LNCAP (cell line): ENCODE data around the gene ATL1.
A peak's percentile ranks its signal among the peaks of the same experiment; 100 is the strongest.

Source experiments
- CTCF ChIP-seq: fragments of 450-650 bp; IDR thresholded peaks from 2 replicates; pipeline ENCODE4 v1.5.1; 2017; ENCODE audit warnings: mild to moderate bottlenecking

The ATL1 gene

GRCh38 chr14:50532502-50533240 lies 27.3 kb upstream of the ATL1 start, which contains the start of gene MAP4K5:
MAP4K5 (minus strand) TSS chr14:50532569; CDS start chr14:50532049, 520 bp downstream.
- TF ChIP-seq CTCF, result peak; percentile 95

DNA sequence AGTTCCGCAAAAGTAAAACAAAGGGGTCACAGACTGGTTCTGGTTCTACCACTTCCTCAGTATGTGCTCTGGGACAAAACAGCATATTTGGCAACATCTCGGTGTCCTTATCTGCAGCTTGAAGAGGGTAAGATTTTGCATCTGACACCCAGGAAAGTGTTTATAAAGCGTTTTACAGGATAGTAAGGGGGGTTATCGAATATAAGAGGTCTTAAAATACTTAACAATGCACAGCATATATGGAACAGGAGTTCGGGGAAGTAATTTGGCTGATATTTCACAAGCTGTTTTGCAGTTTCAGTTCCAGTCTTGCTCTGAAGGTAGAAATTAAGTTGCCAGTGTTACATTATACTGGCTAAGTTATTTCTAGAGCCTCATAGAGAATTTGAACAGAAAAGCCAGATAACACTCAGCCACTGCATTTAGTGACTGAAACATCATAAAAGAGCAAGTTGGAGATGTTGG lies 26.7 kb upstream of the ATL1 start:
- no peak for TF ChIP-seq CTCF

DNA sequence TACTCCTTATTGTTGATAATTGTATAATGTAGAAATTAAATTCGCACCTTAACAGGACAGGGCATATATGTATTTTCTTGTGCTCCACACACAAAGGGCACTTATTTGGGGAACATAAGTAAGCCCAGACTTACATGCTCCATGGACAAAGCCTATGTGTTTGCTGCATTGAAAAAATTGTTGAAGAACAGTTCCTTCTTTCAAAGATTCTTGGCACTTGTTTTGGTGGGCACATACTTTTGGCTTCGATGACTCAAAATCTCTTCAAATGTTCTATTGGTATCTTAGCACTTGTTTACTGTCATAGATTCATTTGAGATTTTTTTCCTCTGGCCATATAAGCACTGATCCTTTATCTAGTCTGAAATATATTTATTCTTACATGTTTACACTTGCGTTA lies 26.1 kb upstream of the ATL1 start:
- no peak for TF ChIP-seq CTCF

GRCh38 chr14:50534416-50534815 lies 25.5 kb upstream of the ATL1 start:
- no peak for TF ChIP-seq CTCF

DNA sequence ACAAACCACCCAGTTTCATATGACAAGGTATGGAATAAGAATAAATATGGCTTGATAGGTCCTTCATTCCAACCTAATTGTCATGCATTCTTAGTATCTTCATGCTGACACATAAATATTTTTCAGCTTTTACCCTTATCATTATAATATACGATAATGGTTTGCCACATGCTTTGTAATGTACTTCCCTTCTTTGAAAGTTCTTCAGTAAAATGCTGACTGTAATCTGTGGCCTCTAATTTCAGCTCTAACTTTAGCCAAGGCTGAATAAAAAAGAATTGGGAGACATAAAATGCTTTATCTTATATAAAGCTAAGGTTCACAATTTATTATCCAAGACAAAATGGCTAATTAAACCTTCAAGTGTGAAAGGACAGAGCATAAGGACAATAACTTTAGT lies 24.9 kb upstream of the ATL1 start:
- TF ChIP-seq CTCF, result no peak

GRCh38 chr14:50539051-50539450 lies 20.9 kb upstream of the ATL1 start:
- no peak for TF ChIP-seq CTCF

- no peak for TF ChIP-seq CTCF
Observed at GRCh38 chr14:50541159-50541567, 18.8 kb upstream of the ATL1 start.
